HG03354 (cell line): Measurements from ENCODE around the gene GALNTL6.
"Not testable (repeated sequence)": the region's sequence is repeated elsewhere in the genome, so short reads cannot be mapped to it uniquely, and the experiment has no call there.

Experiments used
- ATAC-seq: cut with Tn5 transposase; IDR thresholded peaks from one replicate; pipeline ENCODE4 v1.9.1; 2021; ENCODE audit warnings: mild to moderate bottlenecking; ENCODE audit not compliant: unreplicated experiment, poor library complexity, severe bottlenecking

Gene GALNTL6

GRCh38 chr4:172686021-172686420, 872.8 kb downstream of the GALNTL6 start:
- ATAC-seq: no peak

- no peak for ATAC-seq
These were observed 875.3 kb downstream of the GALNTL6 start for GRCh38 chr4:172688534-172688933.

- no peak for ATAC-seq
These were observed 878.3 kb downstream of the GALNTL6 start for GRCh38 chr4:172691552-172691951.

- ATAC-seq: no peak
These were observed 879.5 kb downstream of the GALNTL6 start for GRCh38 chr4:172692701-172693100.

- ATAC-seq: no peak
These were observed 885.1 kb downstream of the GALNTL6 start for GRCh38 chr4:172698256-172698655.

- no peak for ATAC-seq
These were observed 892.4 kb downstream of the GALNTL6 start for GRCh38 chr4:172705565-172705964.

GRCh38 chr4:172706000-172706399, 892.8 kb downstream of the GALNTL6 start:
- ATAC-seq: no peak

GRCh38 chr4:172707622-172708021, 894.4 kb downstream of the GALNTL6 start:
- no peak for ATAC-seq

GRCh38 chr4:172708184-172708583, 895.0 kb downstream of the GALNTL6 start:
- no peak for ATAC-seq

GRCh38 chr4:172709376-172709775, 896.2 kb downstream of the GALNTL6 start:
- ATAC-seq: no peak

GRCh38 chr4:172716291-172716690, 903.1 kb downstream of the GALNTL6 start:
- no peak for ATAC-seq

GRCh38 chr4:172721659-172722058, 908.5 kb downstream of the GALNTL6 start:
- ATAC-seq: no peak

GRCh38 chr4:172725581-172725980, 912.4 kb downstream of the GALNTL6 start:
- ATAC-seq: no peak

- ATAC-seq: no peak
These were observed 912.8 kb downstream of the GALNTL6 start for GRCh38 chr4:172726001-172726423.

- ATAC-seq: no peak
These were observed 914.4 kb downstream of the GALNTL6 start for GRCh38 chr4:172727631-172728030.

GRCh38 chr4:172733645-172734044, 920.4 kb downstream of the GALNTL6 start:
- not testable (repeated sequence) for ATAC-seq

GRCh38 chr4:172734555-172734954, 921.4 kb downstream of the GALNTL6 start:
- ATAC-seq: no peak

GRCh38 chr4:172736046-172736445, 922.8 kb downstream of the GALNTL6 start:
- no peak for ATAC-seq

GRCh38 chr4:172740434-172740833, 927.2 kb downstream of the GALNTL6 start:
- ATAC-seq: peak; percentile 96

GRCh38 chr4:172750910-172751309, 937.7 kb downstream of the GALNTL6 start:
- peak; percentile 94 for ATAC-seq

GRCh38 chr4:172751550-172751949, 938.3 kb downstream of the GALNTL6 start:
- ATAC-seq: peak; percentile 15

GRCh38 chr4:172758586-172759340, 945.6 kb downstream of the GALNTL6 start:
- no peak for ATAC-seq
